HG02571 (cell line): ENCODE data around the gene UGT1A9.

Source experiments
- ATAC-seq: cut with Tn5 transposase; IDR thresholded peaks from one replicate; pipeline ENCODE4 v1.9.1; 2021; ENCODE audit warnings: mild to moderate bottlenecking, moderate library complexity; ENCODE audit not compliant: unreplicated experiment

The UGT1A9 gene

GRCh38 chr2:233756429-233757081 lies 84.9 kb downstream of the UGT1A9 start:
- no peak for ATAC-seq

GRCh38 chr2:233758141-233758540 lies 86.4 kb downstream of the UGT1A9 start:
- ATAC-seq: no peak

- no peak for ATAC-seq
Observed at GRCh38 chr2:233758849-233759248, 87.2 kb downstream of the UGT1A9 start.

GRCh38 chr2:233760043-233760442 lies 88.3 kb downstream of the UGT1A9 start, which contains the start of gene UGT1A1:
TSS of gene UGT1A1 (plus strand) at chr2:233760270. CDS start at chr2:233760288, 18 bp downstream.
- ATAC-seq: no peak

- no peak for ATAC-seq
Observed at GRCh38 chr2:233761040-233761769, 89.5 kb downstream of the UGT1A9 start.

GRCh38 chr2:233764264-233764663 lies 92.6 kb downstream of the UGT1A9 start:
- no peak for ATAC-seq

- no peak for ATAC-seq
Observed at GRCh38 chr2:233764761-233765160, 93.1 kb downstream of the UGT1A9 start.

- no peak for ATAC-seq
Observed at GRCh38 chr2:233766416-233766815, 94.7 kb downstream of the UGT1A9 start.

GRCh38 chr2:233768076-233768475 lies 96.4 kb downstream of the UGT1A9 start:
- no peak for ATAC-seq

- ATAC-seq: no peak
Observed at GRCh38 chr2:233769260-233769659, 97.6 kb downstream of the UGT1A9 start.

- no peak for ATAC-seq
Observed at GRCh38 chr2:233772153-233772552, 100.5 kb downstream of the UGT1A9 start.

- ATAC-seq: no peak
Observed at GRCh38 chr2:233772583-233772982, 100.9 kb downstream of the UGT1A9 start.

- ATAC-seq: no peak
Observed at GRCh38 chr2:233773854-233774253, 102.2 kb downstream of the UGT1A9 start.

- no peak for ATAC-seq
Observed at GRCh38 chr2:233775414-233775813, 103.7 kb downstream of the UGT1A9 start.

GRCh38 chr2:233778030-233778429 lies 106.3 kb downstream of the UGT1A9 start, which contains the start of gene MROH2A:
TSS of gene MROH2A (plus strand) at chr2:233778330. CDS start at chr2:233779359, 1,029 bp downstream.
- ATAC-seq: no peak

- ATAC-seq: no peak
Observed at GRCh38 chr2:233779722-233780121, 108.0 kb downstream of the UGT1A9 start.

- ATAC-seq: no peak
Observed at GRCh38 chr2:233780771-233781170, 109.1 kb downstream of the UGT1A9 start.

GRCh38 chr2:233789554-233789953 lies 117.9 kb downstream of the UGT1A9 start:
- ATAC-seq: no peak

GRCh38 chr2:233791151-233791882 lies 119.6 kb downstream of the UGT1A9 start:
- no peak for ATAC-seq

- no peak for ATAC-seq
Observed at GRCh38 chr2:233791883-233792329, 120.2 kb downstream of the UGT1A9 start.

GRCh38 chr2:233792720-233793119 lies 121.0 kb downstream of the UGT1A9 start:
- ATAC-seq: no peak
